HG03135 (cell line): ENCODE results near the gene CD3D.

ENCODE experiments used
- ATAC-seq: cut with Tn5 transposase; IDR thresholded peaks from one replicate; pipeline ENCODE4 v1.9.1; 2021; ENCODE audit warnings: mild to moderate bottlenecking, moderate library complexity; ENCODE audit not compliant: unreplicated experiment

Gene CD3D

GRCh38 chr11:118342503-118343161, at the start of gene CD3D:
Gene CD3D (minus strand): TSS chr11:118342705. CDS start chr11:118342607, 98 bp downstream.
- no peak for ATAC-seq

GRCh38 chr11:118383657-118384056, 41.2 kb upstream of the CD3D start:
- no peak for ATAC-seq

- ATAC-seq: no peak
These were observed 40.4 kb upstream of the CD3D start for GRCh38 chr11:118382954-118383353.

DNA sequence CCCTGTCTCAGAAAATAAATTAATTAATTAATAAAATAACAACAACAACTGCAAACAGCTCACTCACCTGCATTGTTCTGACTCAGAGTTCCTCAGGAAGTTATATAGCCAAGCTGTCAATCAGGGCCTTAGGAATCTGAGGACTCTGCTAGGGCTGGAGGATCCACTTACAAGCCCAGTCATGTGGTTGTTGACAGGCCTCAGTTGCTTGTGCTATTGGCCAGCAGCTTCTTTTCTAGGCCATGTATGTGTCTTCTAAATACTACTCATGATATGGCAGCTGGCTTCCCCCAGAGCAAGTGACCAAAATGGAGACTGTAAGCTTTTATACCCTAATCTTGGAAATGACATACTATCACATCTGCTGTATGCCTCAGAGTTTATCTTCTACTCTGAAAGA, 38.1 kb upstream of the CD3D start:
- ATAC-seq: no peak

DNA sequence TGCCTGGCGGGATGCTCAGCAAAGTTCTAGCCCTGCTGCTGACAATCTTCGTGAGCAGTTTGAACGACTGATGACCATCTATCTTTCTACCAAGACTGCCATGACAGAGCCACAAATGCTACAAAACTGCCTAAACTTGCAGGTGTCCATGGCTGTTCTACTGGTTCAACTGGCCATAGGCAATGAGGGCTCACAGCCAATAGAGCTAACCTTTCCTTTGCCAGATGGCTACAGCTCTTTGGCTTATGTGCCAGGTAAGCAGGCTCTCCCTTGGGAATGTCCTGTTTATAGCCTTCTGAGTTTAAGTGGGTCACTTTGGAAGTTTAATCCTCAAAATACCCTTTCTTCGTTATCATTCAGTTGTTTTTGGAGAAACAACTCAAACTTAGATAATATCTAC, 37.0 kb upstream of the CD3D start:
- no peak for ATAC-seq

GRCh38 chr11:118375978-118376377, 33.5 kb upstream of the CD3D start:
- ATAC-seq: no peak

DNA sequence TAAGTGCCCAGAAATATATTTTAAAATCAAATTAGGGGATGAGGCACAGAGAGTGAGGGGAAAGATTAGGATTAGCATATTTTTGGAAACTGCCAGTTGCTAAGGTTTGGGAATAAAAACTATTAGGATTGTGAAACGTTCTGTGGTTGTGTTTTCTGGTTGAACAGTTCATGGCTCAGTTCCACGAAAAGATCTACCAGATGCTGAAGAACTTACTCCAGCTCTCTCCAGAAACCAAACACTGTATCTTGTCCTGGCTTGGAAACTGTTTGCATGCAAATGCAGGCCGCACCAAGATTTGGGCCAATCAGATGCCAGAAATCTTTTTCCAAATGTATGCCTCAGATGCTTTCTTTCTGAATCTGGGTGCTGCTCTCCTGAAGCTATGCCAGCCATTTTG, 32.2 kb upstream of the CD3D start:
- no peak for ATAC-seq

- no peak for ATAC-seq
These were observed 31.4 kb upstream of the CD3D start for GRCh38 chr11:118373871-118374270.

DNA sequence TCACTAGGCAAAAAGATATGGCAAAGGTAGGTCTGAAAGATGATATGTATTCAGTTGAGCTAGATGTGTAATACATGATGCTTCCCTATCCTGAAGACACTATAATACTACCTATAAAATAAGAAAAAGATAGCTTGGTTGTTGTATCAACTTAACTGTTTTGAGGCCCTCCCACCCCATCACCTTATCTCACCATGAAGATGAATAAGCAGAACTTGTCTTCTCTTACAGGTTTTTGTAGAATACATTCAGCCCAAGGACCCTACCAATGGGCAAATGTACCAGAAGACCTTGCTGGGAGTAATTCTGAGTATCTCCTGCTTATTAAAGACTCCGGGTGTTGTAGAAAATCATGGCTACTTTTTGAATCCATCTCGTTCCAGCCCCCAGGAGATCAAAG, 30.8 kb upstream of the CD3D start:
- no peak for ATAC-seq

- no peak for ATAC-seq
These were observed 28.3 kb upstream of the CD3D start for GRCh38 chr11:118370774-118371173.

GRCh38 chr11:118366287-118366686, 23.8 kb upstream of the CD3D start:
- ATAC-seq: no peak

GRCh38 chr11:118364956-118365615, 22.6 kb upstream of the CD3D start:
- ATAC-seq: no peak

- peak; percentile 75 for ATAC-seq
These were observed 16.9 kb upstream of the CD3D start, which contains the start of gene UBE4A for GRCh38 chr11:118359295-118359958. Gene UBE4A (plus strand): TSS chr11:118359600. CDS start chr11:118365081, 5,481 bp downstream.

DNA sequence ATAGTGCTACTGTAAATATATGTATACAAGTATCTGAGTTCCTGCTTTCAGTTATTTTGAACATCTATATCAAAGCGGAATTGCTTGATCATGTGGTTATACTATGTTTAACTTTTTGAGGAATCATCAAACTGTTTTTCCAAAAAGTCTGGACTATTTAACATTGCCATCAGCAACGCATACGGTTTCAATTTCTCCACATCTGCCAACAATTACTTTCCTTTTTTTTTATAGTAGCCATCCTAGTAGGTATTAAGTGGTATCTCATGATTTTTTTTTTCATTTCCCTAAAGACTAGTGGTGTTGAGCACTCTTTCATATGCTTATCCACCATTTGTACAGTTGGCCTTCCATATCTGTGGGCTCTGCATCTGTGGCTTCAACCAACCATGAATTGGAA, 15.6 kb upstream of the CD3D start:
- no peak for ATAC-seq

DNA sequence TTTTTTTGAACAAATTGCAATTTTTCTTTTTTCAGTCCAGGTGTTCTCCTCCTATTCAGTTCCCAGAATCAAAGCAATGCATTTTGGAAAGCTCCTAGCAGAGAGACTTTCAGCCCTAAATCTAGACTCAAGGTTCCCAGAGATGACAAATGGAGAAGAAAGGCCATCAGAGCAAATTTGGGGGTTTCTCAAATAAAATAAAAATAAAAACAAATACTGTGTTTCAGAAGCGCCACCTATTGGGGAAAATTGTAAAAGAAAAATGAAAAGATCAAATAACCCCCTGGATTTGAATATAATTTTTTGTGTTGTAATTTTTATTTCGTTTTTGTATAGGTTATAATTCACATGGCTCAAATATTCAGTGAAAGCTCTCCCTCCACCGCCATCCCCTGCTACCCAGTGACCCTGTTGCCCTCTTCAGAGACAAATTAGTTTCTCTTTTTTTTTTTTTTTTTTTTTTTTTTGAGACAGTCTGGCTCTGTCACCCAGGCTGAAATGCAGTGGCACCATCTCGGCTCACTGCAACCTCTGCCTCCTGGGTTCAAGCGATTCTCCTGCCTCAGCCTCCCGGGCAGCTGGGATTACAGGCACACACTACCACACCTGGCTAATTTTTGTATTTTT, 10.7 kb upstream of the CD3D start:
- ATAC-seq: no peak

DNA sequence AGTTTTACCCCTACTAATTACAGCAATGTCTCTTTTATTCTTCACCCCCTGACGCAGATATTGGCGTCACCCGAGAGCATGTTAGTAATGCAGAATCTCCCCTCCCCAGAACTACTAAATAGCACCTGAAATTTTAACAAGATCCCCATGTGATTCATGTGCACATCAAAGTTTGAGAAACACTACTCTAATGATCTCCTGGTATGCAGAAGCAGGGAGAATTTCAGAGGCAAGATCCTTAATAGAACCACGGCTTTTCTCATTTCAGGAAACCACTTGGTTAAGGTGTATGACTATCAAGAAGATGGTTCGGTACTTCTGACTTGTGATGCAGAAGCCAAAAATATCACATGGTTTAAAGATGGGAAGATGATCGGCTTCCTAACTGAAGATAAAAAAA, 7.0 kb upstream of the CD3D start:
- ATAC-seq: no peak

DNA sequence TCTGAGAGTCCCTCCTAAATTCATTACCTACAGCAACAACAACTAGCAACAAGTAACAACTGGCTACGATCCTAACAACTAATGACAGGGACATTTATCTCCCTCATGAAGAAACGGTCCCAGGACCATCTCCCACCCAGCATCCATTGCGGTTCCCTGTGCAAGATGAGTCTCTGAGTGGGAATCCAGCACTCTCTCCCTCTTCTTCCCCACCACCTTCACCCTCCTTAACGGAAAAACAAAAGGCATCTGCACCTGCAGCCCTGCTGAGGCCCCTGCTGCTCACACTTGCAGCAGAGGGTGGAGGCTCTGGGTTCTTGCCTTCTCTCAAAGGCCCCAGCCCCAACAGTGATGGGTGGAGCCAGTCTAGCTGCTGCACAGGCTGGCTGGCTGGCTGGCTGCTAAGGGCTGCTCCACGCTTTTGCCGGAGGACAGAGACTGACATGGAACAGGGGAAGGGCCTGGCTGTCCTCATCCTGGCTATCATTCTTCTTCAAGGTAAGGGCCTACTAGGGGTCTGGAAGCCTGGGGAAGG, 1.5 kb upstream of the CD3D start, which contains the start of gene CD3G:
TSS of gene CD3G (plus strand) at position 364 of the 535 bp plus-strand sequence. CDS start at position 444, 80 bp downstream.
- no peak for ATAC-seq

- no peak for ATAC-seq
These were observed 743 bp upstream of the CD3D start for GRCh38 chr11:118343248-118343647.

- no peak for ATAC-seq
These were observed 553 bp downstream of the CD3D start for GRCh38 chr11:118341815-118342489.

- no peak for ATAC-seq
These were observed 1.2 kb downstream of the CD3D start for GRCh38 chr11:118341261-118341660.

- ATAC-seq: no peak
These were observed 2.1 kb downstream of the CD3D start for GRCh38 chr11:118340449-118340848.
